Stimulated activated CD4-positive, alpha-beta T cell treated with anti-CD3 and anti-CD28 coated beads, Interleukin-4, amount 100 ng/mL, for 1 hour (primary cell): Measurements from ENCODE around the gene C5orf63.
"Not testable (repeated sequence)": the region's sequence is repeated elsewhere in the genome, so short reads cannot be mapped to it uniquely, and the experiment has no call there.

ENCODE experiments used
- DNase-seq: peaks from one replicate; pipeline ENCODE4 v3.0.0-alpha.2; 2020

C5orf63 gene

DNA sequence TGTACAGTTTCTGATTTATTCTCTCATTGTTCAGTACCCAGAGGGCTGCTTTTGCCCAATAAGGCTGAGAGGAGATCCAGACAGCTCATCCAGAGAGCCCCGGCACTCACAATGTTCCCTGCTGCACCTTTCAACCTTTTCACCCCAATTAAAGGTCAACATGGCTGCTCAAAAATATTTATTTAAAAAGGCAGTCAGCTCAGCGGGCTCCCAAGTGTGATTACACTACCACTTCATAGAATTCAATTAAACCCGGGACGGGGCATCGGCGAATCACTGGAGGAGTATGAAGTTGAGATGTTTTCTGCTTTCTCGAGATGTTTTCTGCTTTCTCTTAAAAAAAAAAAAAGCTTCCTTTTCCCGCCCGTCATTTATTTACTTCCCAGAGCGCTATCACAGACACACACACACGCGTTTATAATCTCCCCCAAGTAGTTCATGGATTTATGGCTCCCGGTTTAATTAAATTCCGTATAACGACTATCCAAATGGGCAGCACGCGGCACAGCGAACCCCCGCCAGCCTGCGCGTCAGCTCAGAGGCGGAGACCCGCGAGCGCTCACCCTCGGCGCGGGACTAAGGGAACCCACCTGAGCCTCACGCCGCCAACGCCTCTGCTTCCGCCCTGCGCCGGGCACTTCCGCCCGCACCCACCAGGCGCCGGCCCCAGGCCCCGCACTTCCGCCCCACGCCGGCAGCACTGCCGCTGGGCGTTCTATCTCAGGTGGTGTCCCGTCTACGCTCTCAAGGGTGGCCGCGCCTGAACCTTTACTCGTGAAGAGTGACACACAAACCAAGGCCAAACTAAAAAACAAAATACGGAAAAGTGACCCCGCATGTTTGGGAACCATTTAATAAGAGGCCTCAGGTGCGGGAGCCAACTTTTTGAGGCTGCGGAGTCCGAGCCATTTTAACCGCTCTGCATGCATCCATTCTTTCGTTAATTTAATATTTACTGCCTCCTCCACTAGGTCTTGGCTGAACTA, at the start of gene C5orf63:
Gene C5orf63 (minus strand): TSS at position 642 of the 986 bp plus-strand sequence. CDS start 14,507 bp downstream, outside the sequence.
- peak; percentile 73 for DNase-seq

DNA sequence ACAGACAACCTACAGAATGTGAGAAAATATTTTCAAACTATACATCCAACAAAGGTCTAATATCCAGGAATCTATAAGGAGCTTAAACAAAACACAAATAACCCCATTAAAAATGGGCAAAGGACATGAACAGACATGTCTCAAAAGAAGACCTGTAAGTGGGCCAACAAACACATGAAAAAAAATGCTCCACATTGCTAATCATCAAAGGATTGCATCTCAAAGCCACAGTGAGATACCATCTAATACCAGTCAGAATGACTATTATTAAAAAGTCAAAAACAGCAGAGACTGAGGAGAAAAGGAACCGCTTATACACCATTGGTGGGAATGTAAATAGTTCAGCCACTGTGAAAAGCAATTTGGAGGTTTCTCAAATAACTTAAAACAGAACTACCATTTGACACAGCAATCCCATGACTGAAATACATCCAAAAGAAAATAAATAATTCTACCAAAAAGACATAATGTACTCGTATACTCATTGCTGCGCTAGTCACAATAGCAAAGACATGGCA, 39.1 kb upstream of the C5orf63 start:
- DNase-seq: no peak

- DNase-seq: no peak
Measured at GRCh38 chr5:127111112-127111511, 37.8 kb upstream of the C5orf63 start.

- not testable (repeated sequence) for DNase-seq
Measured at GRCh38 chr5:127108624-127109260, 35.4 kb upstream of the C5orf63 start.

DNA sequence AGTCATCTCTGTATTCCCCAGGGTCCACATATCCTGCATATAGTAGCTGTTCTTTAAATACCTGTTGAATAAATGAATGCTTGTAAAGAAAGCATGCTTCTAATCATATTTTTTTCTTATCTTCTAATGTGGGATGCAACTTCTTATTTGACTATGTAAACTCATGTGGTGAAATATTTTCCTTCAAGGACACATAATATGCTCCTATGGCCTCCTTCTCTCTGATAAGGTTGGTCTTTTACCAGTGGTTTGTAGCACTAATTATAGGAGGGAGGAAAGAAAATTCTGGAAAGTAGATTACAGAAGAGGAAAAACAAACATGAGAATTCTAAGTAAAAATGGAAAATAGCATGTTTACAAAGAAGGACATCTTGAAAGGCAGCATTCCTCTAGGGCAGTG, 28.6 kb upstream of the C5orf63 start:
- no peak for DNase-seq

DNA sequence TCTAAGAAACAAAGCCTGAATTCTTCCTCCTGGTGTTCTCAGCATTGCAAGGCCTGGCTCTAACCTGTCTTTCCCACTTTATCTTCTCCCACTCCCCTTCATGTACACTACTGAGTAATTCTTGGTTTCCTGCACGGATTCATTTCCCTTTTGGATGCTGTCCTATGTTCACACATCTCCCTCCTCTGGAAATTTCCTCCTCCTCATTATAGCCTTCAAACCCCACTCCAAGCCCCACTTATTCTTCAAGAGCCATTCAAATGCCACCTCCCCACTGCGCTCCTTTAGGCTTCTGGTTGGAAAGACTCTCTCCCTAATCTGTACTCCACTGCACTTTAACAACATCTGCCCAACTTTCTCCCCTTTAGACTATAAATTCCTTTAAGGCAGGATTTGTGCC, 28.2 kb upstream of the C5orf63 start:
- no peak for DNase-seq

GRCh38 chr5:127098241-127098640, 24.9 kb upstream of the C5orf63 start:
- no peak for DNase-seq

DNA sequence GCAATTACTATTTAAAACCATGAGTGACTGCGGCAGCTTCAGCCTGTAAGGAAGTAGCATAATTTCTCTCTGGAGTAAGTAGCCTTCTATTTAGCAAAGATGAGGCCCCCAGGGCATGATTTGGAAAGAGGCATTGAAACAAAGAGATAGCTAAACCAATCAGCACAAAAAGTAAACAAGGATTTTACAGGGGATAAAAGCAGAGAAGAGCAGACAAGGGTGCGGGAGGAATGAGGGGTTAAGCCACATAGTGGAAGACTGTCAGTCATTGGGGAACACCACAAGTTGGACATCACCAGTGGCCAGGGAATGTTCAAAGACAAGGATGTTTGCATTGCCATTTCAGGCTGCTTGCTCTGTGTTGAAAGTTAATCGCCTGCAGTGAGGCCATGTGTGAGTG, 24.0 kb upstream of the C5orf63 start:
- no peak for DNase-seq

- no peak for DNase-seq
Measured at GRCh38 chr5:127096328-127096993, 23.2 kb upstream of the C5orf63 start.

GRCh38 chr5:127094161-127094814, 21.0 kb upstream of the C5orf63 start:
- no peak for DNase-seq

- DNase-seq: no peak
Measured at GRCh38 chr5:127092690-127093089, 19.4 kb upstream of the C5orf63 start.

GRCh38 chr5:127089191-127089590, 15.9 kb upstream of the C5orf63 start:
- DNase-seq: no peak

DNA sequence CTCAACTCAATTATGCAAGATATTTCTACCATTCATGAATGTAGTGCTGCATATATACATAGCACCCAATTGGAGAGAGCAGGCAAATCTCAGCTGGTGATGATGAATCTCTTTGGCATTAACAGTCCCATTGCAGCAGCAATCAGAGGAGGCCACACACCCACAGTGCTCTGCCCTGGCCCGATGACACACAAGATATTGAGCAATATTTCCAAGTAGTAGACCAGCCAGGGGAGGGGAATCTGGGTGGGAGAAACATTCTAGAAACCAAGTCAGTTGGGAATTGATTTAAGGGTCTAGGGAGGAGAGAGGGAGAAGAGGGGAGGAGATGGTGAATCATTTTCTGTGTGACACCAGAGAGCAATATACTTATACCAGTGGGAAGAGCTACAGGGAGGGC, 14.9 kb upstream of the C5orf63 start:
- DNase-seq: no peak

GRCh38 chr5:127086589-127086988, 13.3 kb upstream of the C5orf63 start:
- DNase-seq: no peak

GRCh38 chr5:127085796-127086195, 12.5 kb upstream of the C5orf63 start:
- DNase-seq: no peak

- DNase-seq: no peak
Measured at GRCh38 chr5:127085371-127085770, 12.1 kb upstream of the C5orf63 start.

DNA sequence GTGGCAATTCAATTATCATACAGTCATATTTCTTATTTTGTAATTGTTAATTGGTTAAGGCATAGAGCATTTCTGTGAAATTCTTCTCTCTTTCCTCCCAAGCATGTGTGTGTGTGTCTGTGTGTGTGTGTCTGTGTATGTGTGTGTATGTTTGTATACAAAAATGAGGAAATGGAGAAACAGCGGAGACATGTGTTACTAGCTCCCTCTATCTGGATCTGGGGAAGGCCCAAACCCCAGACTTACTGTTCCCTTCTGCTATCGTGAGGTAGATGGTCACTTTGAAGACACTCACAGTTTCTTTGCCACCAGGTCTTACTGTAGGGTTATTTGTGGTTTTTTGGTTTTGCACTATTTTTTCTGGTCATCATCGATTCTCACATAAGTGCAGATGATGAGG, 11.4 kb upstream of the C5orf63 start:
- DNase-seq: no peak

DNA sequence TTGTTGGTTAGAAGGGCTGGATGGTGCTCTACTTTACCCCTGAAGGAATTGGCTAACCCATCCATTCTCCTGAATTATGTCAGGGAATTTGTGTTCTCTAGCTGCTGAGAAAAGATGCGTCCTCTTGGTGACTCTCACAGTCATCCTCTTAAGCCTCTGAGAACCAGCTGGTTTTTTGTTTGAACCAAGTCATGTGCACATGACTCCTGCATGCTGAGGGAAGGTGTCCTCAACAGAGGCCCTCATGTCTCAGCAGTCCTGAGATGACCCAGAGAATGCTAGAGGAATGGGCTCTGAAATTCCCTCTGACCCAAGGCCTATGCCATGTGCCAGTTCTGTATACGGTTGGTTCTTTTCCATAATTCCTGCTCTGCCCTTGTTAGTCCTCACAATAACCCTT, 10.4 kb upstream of the C5orf63 start:
- DNase-seq: no peak

DNA sequence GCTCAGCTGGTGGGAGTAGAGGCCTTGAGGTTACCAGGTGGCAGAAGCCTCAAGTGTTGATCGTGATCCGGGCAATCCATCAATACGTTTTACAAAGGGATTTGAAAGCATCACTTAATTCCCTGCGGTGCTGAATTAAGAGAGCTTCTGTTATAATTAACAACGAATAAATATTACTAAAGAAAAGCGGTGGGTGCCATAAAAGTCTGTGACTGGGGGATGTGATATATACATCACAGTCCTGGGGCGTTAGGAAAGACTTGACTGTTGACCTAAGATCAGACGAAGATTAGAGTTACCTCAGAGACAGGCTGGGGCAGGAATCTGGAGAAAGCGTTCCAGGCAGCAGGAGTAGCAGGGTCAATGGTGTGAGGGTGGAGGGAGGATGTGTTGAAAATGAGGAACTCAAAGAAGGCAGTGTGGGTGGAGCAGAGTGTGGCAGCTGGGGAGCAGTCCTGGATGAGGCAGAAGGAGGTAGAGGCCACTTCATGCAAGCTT, 6.7 kb upstream of the C5orf63 start:
- DNase-seq: no peak

DNA sequence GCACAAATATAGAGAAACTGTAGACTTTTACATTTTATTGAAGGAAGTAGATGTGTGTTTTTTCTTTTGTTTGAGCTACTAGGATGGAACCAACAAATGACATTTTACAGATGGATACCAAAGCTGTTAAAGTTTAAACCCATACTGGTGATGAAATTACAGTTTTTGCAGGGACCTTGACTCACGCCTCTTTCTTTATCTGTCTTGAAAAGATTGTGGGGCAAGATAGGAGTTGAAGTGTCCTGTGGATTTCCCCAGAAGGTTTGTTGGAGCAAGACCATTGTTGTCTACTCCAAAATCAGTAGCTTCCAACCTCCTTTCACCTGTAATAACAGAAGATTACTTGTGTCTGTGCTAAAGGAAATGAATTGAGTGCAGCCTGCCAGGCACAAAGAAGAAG, 4.1 kb upstream of the C5orf63 start:
- DNase-seq: no peak

GRCh38 chr5:127076315-127077129, 3.2 kb upstream of the C5orf63 start:
- no peak for DNase-seq

- no peak for DNase-seq
Measured at GRCh38 chr5:127074466-127074865, 1.2 kb upstream of the C5orf63 start.
